Fibroblast of skin of scalp (primary cell): Measurements from ENCODE around the gene RDH13.
"Not testable (repeated sequence)": the region's sequence is repeated elsewhere in the genome, so short reads cannot be mapped to it uniquely, and the experiment has no call there.

ENCODE experiments used
- DNase-seq: peaks from one replicate; pipeline ENCODE4 v3.0.0-alpha.2; 2013

The RDH13 gene

DNA sequence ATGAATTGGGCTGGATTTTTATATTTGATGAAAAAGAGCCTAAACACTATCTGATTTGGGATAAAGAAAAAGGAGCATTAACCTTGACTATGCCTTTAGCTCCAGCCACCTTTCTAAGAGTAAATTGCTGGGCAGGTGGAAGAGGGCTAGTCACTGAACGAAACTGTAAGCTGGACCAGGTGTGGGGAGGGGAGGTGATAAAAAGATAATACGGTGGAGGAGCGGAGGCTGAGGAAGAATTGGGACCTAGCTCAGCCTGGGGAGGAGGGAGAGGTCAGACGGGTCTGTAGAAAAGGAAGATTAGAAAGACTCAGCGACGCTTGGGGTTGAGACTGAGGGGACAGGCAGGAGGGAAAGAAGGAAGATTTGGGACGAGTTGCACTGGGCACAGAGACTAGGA, 52.4 kb downstream of the RDH13 start:
- not testable (repeated sequence) for DNase-seq

DNA sequence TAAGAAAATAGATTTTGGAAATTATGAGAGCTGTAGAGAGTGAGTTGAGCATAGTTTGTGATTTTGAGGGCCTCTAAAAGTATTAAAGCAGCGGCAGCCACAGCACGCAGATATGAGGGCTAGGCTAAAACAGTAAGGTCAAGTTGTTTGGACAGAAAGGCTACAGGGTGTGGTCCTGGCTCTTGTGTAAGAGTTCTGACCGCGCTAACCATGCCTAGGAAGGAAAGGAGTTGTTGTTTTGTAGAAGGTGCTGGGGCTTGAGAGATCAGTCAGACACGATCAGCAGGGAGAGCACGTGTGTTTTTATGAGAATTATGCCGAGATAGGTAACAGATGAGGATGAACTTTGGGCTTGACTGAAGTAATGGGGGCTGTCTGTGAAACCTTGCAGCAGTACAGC, 54.2 kb downstream of the RDH13 start:
- not testable (repeated sequence) for DNase-seq

DNA sequence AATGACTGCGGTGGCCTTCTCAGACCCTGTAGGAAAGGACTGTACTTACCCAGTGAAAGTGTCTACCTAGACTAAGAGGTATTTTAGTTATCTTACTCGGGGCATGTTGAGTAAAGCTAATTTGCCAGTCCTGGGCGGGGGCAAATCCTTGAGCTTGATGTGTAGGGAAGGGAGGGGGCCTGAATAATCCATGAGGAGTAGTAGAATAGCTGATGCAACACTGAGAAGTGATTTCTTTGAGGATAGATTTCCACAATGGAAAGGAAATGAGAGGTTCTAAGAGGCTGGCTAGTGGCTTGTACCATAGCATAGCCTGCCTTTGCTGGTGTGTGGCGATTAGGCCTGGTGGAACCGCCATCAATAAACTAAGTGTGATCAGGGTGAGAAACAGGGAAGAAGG, 54.8 kb downstream of the RDH13 start:
- DNase-seq: not testable (repeated sequence)

DNA sequence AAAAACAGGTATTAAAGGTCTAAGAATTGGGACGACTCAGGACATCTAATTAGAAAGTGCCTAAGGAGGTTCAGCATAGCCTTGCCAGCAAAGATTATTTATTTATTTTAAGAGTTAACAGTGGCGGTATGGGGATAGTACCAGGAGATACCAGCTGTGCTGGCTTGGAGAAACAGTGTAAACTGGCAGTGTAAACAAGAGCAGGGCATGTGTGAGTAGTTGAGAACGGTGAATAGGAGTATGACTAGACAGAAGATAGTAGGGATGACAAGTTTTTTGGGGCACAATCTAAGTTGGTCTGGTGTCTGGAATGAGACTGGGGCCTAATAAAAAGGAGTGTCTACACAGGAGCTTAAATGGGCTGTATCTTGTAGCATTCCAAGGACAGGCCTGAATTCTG, 55.4 kb downstream of the RDH13 start:
- not testable (repeated sequence) for DNase-seq

DNA sequence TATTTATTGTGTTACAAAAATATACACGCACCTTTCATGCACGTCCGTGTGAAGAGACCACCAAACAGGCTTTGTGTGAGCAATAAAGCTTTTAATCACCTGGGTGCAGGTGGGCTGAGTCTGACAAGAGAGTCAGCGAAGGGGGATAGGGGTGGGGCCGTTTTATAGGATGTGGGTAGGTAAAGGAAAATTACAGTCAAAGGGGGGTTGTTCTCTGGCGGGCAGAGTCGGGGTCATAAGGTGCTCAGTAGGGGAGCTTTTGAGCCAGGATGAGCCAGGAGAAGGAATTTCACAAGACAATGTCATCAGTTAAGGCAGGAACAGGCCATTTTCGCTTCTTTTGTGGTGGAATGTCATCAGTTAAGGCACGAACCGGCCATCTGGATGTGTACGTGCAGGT, 56.2 kb downstream of the RDH13 start:
- not testable (repeated sequence) for DNase-seq

DNA sequence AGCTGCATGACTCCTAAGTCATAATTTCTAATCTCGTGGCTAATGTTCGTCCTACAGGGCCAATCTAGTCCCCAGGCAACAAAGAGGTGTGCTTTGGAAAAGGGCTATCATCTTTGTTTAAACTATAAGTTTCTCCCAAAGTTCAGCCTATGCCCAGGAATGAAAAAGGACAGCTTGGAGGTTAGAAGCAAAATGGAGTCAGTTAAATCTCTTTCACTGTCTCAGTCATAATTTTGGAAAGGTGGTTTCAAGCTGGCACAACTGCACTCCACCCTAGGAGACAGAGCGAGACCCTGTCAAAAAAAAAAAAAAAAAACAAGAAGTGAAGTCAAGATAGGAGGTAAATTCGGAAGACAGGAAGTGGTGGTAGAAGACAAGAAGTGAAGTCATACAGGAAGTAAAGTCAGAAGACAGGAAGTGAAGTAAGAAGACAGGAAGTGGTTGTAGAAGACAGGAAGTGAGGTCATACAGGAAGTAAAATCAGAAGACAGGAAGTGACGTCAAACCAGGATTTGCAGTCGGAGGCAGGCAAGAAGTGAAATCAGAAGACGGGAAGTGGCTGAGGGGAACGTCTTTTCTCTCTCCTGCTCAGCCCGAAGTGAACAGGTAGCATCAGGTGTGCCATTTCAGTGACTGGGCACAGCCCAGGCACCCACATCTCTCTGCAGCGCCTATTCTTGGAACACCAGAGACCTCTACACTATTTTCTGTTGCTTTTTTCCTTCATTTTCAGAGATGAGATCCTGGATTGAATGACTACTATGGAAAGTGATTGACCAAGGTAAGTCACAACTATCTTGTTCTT, 57.1 kb downstream of the RDH13 start:
- no peak for DNase-seq

DNA sequence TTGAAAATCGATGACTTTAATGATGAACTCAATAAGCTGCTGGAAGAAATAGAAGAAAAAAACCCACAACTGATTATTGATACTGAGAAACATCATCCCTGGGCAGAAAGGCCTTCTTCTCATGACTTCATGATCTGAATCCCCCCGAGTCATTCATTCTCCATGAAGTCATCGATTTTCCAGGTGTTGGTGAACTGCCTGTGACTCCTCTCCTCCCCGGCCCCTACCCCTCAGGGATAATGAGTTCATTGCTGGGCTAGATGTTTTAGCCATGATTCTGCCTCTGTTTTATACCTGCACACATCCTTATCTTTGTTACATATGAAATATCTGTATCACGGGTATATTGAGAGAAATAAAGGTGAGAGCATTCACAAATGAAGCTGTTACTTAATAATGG, 62.2 kb downstream of the RDH13 start:
- DNase-seq: no peak

DNA sequence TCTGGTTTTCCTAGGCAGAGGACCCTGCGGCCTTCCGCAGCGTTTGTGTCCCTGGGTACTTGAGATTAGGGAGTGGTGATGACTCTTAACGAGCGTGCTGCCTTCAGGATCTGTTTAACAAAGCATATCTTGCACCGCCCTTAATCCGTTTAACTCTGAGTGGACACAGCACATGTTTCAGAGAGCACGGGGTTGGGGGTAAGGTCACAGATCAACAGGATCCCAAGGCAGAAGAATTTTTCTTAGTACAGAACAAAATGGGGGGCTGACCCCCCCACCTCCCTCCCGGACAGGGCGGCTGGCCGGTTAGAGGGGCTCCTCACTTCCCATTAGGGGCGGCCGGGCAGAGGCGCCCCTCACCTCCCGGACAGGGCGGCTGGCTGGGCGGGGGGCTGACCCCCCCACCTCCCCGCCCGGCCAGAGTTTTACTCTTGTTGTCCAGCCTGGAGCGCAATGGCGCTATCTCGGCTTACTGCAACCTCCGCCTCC, 64.2 kb downstream of the RDH13 start:
- DNase-seq: not testable (repeated sequence)

DNA sequence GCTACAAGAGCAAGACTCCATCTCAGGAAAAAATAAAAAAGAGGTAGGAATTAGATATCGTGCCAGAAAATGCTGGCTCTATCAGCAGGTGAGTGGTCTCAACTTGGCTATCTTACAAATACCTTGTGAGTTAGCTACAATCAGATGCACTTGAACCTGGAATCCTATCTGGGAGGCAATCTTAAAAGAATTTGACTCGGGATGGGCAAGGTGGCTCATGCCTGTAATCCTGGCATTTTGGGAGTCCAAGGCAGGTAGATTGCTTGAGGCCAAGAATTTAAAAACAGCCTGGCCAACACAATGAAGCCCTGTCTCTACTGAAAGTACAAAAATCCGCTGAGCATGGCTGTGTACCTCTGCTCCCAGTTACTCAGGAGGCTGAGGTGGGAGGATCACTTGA, 67.4 kb downstream of the RDH13 start:
- DNase-seq: no peak
